ENCODE results near the gene LASP1. TPM values are rescaled to one million over a fixed set of nuclear protein-coding genes. Genes with fewer than 3 reads are reported as not detected.
A peak's percentile ranks its signal among the peaks of the same experiment; 100 is the strongest.

The LASP1 gene, protein sequence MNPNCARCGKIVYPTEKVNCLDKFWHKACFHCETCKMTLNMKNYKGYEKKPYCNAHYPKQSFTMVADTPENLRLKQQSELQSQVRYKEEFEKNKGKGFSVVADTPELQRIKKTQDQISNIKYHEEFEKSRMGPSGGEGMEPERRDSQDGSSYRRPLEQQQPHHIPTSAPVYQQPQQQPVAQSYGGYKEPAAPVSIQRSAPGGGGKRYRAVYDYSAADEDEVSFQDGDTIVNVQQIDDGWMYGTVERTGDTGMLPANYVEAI
- 76.5 TPM for polyA plus RNA-seq (2012; ENCODE audit: insufficient read depth, insufficient read length, low read depth)

DNA sequence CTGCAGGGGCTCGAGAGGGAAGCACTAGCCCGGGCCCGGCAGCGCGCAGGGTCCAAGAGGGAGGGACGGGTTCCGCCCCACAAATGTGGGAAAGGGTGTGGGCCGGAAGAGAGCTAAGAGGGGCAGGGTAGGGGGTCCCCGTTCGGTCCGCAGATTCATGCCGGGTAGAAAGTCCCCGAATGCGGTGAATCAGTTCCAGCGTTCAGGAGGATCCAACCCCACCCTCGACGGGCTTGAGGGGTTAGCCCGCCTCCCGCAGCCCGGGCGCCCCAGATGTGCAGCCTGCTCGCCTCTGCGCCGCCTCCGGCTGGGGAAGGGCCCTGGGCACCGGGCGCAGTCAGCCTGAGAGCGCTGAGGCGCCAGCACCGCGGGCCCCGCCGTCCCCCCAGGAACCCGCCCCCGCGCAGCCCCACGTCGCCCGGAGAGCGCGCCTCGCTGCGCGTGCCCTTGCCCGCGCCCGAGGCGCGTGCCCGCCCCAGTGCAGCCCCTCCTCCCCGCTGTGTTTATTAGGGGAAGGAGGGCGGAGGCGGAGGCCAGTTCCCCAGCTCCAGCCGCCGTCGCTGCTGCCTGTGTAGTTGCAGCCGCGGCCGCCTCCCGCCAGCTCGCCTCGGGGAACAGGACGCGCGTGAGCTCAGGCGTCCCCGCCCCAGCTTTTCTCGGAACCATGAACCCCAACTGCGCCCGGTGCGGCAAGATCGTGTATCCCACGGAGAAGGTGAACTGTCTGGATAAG lies at the start of gene LASP1:
Gene LASP1, plus strand, starts transcription at position 533 of the 733 bp plus-strand sequence. Its CDS starts 132 bp downstream, at position 665.
- Histone ChIP-seq H3K27me3 (no peaks in the 10 kb centered on the region), H3K4me1 (peaks cover 7% of the 10 kb centered on the region; the same call in 1 of the 2 replicates), H3K36me3 (0 out of 2 replicates have a peak, but pooled peaks cover 3% of the 10 kb centered on the region), H3K9me3 (no peaks in the 10 kb centered on the region), H3K4me3 (ENCODE audit: low read depth, low read length) (peak within 1 kb of the TSS; percentile 96)
- peak; percentile 91 for DNase-seq
- TF ChIP-seq, protein P1, sequence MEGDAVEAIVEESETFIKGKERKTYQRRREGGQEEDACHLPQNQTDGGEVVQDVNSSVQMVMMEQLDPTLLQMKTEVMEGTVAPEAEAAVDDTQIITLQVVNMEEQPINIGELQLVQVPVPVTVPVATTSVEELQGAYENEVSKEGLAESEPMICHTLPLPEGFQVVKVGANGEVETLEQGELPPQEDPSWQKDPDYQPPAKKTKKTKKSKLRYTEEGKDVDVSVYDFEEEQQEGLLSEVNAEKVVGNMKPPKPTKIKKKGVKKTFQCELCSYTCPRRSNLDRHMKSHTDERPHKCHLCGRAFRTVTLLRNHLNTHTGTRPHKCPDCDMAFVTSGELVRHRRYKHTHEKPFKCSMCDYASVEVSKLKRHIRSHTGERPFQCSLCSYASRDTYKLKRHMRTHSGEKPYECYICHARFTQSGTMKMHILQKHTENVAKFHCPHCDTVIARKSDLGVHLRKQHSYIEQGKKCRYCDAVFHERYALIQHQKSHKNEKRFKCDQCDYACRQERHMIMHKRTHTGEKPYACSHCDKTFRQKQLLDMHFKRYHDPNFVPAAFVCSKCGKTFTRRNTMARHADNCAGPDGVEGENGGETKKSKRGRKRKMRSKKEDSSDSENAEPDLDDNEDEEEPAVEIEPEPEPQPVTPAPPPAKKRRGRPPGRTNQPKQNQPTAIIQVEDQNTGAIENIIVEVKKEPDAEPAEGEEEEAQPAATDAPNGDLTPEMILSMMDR (IDR thresholded peaks at IDR 0.05; ENCODE audit: low read depth, low read length): no peak

DNA sequence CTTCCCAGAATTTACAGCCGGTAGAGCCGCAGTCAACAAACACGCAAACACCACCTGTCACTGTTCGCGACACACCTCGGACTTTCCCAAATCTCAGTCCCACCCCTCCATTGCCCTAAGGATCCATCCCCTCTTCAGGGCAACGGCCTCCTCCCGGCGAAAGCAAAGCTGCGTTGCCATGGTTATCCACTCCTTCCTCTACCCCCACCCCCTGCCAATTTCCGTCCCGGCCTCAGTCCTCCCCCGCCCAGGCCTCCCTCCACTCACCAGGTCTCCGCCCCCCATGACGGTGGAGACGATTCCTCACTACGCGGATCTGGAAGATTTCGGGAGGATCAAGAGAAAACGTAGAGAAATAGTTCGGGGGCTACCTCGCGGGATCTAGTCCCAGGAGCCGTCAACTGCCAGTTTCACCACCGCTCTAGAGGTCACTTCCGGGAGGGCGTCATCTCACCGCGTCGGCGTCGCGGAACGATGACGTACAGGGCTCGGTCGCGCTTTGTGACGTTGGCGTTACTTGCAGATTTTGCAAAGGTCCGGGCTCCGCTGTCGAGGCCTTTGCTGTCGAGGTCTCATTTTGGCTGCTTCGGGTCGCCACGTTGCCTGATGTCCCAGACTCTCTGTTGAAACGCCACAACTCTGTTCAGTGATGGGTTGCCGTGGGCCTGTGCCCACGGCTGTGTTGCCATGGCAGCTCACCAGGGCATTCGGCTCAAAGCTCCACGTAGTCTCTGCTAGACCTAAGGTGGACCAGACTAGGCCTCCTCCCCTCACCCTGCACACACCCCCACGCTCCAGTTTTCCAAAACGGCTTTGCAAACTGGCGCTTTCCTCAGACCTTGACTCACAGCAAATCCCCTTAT lies 44.7 kb upstream of the LASP1 start, which contains the start of gene CWC25:
Gene CWC25, minus strand, starts transcription at position 423 of the 863 bp plus-strand sequence. Its CDS starts 138 bp downstream, at position 285.
- Histone ChIP-seq H3K4me1 (no peaks in the 10 kb centered on the region; the same call in 1 of the 2 replicates), H3K4me3 (ENCODE audit: low read depth, low read length) (peak within 1 kb of the TSS; percentile 99), H3K27me3 (no peaks in the 10 kb centered on the region), H3K36me3 (peaks cover 13% of the 10 kb centered on the region), H3K9me3 (no peaks in the 10 kb centered on the region)
- DNase-seq: peak; percentile 92
- TF ChIP-seq, protein P1 (IDR thresholded peaks at IDR 0.05; ENCODE audit: low read depth, low read length): no peak

DNA sequence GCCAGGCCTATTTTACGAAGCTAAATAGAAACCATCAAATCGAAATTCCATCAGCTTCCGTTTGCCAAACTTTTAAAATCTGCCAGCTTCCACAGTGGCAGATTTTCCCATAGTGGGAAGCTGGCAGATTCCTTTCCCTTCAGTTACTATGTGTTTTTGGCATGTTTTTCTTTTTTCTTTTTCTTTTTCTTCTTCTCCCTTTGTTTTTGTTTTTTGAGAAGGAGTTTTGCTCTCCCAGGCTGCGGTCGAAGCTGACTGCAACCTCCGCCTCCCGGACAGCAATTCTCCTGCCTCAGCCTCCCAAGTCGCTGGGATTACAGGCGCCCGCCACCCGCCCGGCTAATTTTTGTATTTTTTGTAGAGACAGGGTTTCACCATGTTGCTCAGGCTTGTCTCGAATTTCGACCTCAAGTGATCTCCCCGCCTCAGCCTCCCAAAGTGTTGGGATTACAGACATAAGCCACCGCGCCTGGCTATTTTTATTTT lies 44.1 kb upstream of the LASP1 start:
- Histone ChIP-seq H3K36me3 (peaks cover 6% of the 10 kb centered on the region), H3K9me3 (no peaks in the 10 kb centered on the region), H3K4me1 (no peaks in the 10 kb centered on the region; the same call in 1 of the 2 replicates), H3K27me3 (no peaks in the 10 kb centered on the region), H3K4me3 (ENCODE audit: low read depth, low read length) (peak overlapping the region; percentile 99)
- no peak for DNase-seq
- TF ChIP-seq, protein P1 (IDR thresholded peaks at IDR 0.05; ENCODE audit: low read depth, low read length): no peak

DNA sequence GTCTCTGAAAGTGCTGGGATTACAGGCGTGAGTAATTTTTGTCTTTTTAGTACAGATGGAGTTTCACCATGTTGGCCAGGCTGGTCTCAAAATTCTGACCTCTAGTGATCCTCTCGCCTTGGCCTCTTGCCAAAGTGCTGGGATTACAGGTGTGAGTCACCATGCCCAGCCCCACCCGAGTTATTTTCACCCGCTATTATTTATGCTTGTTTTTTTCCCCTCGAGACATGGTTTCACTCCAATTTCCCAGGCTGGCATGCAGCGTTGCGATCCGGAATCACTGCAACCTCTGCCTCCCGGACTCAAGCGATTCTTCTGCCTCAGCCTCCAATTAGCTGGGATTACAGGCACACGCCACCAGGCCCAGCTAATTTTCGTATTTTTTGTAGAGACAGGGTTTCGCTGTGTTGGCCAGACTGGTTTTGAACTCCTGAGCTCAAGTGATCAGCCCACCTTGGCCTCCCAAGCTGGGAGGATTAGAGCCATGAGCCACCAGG lies 25.5 kb upstream of the LASP1 start:
- TF ChIP-seq, protein P1 (IDR thresholded peaks at IDR 0.05; ENCODE audit: low read depth, low read length): no peak
- Histone ChIP-seq H3K27me3 (no peaks in the 10 kb centered on the region; the same call in 1 of the 2 replicates), H3K9me3 (no peaks in the 10 kb centered on the region), H3K36me3 (peaks cover 28% of the 10 kb centered on the region), H3K4me3 (ENCODE audit: low read depth, low read length) (no peak overlapping the region), H3K4me1 (no peaks in the 10 kb centered on the region)
- DNase-seq: no peak

DNA sequence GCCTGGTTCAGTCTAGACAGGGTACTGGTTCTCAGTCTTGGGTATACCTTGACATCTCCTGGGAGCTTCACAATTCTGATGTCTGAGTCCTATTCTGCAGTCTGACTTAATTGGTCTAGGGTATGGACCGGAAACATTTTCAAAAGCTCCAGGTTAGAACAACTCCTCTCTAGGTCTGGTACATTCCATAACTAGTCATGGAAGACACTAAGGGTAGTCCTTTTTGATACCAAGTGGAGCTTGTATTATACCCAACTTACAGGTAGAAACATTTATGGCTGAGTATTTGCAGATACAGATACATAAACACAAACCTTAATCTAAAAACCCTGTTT lies 21.3 kb upstream of the LASP1 start:
- H3K27me3 ChIP-seq: no peaks in the 10 kb centered on the region; the same call in 1 of the 2 replicates
- no peaks in the 10 kb centered on the region; the same call in 1 of the 2 replicates for H3K4me1 ChIP-seq
- no peaks in the 10 kb centered on the region for H3K9me3 ChIP-seq
- TF ChIP-seq, protein P1 (IDR thresholded peaks at IDR 0.05; ENCODE audit: low read depth, low read length): no peak
- no peak for DNase-seq
- no peak overlapping the region for H3K4me3 ChIP-seq (ENCODE audit: low read depth, low read length)
- H3K36me3 ChIP-seq: peaks cover 69% of the 10 kb centered on the region
